HG03442 (cell line): Measurements from ENCODE around the gene CBX1.

Source experiments
- ATAC-seq: cut with Tn5 transposase; IDR thresholded peaks from one replicate; pipeline ENCODE4 v1.9.1; 2021; ENCODE audit warnings: mild to moderate bottlenecking, moderate library complexity; ENCODE audit not compliant: unreplicated experiment

The CBX1 gene

DNA sequence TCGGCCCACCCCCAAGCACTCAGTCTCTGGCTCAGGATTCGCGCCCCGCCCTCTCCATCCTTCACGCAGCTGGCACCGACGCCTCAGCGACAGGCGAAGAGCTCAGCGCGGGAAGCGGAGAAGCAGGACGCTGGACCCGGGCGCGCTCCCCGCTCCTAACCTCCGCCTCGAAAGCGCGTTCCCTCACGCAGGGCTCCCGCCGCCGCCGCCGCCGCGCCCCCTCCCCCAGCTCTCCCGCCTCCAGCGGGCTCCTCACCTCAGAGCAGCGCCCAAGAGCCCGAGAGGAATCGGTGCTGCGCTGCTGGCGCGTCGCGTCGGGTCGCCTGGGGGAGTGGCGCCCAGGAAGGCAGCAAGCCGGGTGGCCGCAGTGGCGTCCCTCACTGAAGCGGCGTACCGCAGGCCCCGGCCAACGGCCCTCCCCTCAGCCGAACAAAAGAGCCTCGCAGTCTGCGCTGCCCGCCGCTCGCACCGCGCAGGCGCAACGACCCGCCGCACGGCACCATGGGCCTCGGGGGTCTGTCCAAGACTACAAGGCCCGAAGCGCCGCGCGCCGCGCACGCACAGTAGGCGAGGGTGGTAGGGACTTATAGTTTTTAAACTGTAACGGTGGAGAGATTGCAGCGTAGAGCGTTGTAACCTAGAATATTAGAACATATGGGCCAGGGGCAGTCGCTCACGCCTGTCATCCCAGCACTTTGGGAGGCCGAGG, at the start of gene CBX1:
CBX1 (minus strand) TSS at position 467 of the 709 bp plus-strand sequence. CDS start 24,474 bp downstream, outside the sequence.
- ATAC-seq, result peak; percentile 91

DNA sequence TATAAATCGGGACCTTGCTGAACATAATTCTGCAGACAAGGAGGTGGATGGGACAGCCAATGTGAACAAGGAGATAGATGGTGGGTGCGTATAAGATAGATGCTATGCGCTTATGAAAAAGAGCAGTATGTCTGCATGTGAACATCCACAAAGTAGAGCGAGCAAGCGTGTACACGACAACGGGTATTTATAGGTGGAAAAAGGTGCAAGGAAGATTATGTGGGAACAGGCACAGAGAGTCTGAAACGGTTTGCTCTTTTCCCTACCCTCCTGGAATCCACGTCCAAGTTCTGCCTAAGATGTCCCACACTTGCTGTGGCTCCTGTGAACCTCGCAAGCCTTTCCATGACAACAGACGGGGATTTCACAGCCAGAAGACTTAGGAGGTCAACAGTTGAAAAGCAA, 49.3 kb upstream of the CBX1 start:
- ATAC-seq, result no peak

- no peak for ATAC-seq
Observed at GRCh38 chr17:48149787-48150463, 48.6 kb upstream of the CBX1 start.

GRCh38 chr17:48148854-48149786, 47.8 kb upstream of the CBX1 start:
- ATAC-seq, result no peak

- ATAC-seq, result no peak
Observed at GRCh38 chr17:48148029-48148770, 46.9 kb upstream of the CBX1 start.

- no peak for ATAC-seq
Observed at GRCh38 chr17:48144976-48145798, 43.9 kb upstream of the CBX1 start.

DNA sequence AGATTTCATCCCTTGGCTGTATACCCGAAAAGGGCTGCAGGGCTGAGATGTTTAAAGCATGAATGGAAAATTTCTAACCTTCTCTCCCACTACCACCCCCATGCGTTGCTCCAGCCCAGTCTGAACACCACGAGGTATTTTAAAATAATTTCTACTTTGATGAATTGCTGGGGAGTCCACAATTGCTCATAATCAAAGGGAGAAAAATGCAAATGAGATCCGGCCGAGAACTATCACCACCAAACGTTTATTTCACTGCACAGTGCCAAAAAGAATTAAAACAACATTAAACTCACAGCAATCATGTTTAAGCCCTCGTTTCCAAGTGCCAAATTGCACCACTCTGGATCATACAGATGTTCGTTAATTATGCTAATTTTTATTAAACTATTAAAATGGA, 43.0 kb upstream of the CBX1 start:
- no peak for ATAC-seq

DNA sequence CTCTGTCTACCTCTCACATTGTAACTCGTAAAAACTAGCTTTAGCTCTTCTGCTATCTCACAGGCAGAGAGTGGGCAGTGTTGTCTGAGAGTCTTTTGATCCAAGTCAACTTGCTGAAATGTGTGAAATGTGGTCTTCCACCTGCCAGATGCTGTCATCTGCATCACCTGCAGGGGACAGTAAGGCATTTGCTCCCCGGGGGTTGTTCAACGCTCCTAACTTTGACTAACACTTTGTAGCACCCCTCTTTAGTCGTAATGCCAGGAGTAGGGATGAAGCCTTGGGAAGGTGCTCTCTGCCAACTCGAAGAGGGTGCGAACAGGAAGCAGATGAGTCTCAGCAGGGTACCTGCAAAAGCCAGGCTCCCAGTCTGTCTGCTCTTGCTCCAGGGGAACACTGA, 42.4 kb upstream of the CBX1 start:
- no peak for ATAC-seq

DNA sequence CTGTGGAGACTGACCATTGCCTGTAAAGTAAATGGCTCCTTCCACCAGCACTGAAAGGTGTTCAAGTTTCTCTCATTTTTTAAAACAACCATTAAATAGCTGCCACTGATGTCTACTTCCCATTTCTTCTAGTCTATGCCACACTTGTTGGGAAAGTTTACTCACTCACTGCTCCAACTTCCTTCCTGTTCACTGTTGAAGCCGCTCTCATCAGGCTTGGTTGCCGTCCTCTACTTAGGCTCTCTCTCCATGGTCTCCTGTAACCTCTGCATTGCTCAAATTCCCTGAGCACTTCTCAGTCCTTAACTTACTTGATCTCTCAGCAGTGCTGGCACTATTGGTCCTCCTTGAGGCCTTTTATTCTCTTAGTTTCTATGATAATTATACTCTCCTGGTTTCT, 38.7 kb upstream of the CBX1 start:
- no peak for ATAC-seq

GRCh38 chr17:48137656-48138055, 36.4 kb upstream of the CBX1 start:
- no peak for ATAC-seq

- no peak for ATAC-seq
Observed at GRCh38 chr17:48134912-48135480, 33.7 kb upstream of the CBX1 start.

- ATAC-seq, result no peak
Observed at GRCh38 chr17:48132385-48132784, 31.1 kb upstream of the CBX1 start.

DNA sequence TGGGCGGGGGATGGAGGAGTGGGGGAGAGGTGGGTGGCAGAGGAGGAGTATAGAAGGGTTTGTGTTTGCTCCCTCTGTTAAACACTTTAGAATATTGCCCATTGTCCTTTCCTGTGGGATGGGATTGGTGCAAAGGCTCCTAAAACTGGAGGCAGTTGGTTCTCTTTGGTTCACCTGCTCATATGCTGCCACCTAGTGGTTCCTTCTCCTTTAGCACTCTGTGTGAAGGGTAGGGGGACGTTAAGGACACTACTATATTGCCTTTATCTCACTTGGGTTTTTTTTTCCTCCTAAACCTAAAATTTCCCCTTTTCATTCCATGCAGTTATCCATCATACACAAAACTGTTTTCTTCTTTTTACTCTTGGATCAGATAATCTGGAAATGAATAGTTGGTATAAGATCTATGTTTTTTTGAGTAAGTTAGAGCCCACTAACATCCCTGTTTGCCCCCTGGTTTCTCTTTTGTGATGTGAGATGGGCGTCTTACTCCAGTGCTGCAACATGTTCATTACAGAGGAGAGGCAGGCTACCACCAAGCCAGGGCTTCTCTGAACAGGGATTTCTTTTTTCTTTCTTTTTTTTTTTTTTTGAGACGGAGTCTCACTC, 30.0 kb upstream of the CBX1 start:
- no peak for ATAC-seq

GRCh38 chr17:48129981-48130380, 28.7 kb upstream of the CBX1 start:
- ATAC-seq, result no peak

GRCh38 chr17:48128400-48128799, 27.1 kb upstream of the CBX1 start:
- no peak for ATAC-seq

DNA sequence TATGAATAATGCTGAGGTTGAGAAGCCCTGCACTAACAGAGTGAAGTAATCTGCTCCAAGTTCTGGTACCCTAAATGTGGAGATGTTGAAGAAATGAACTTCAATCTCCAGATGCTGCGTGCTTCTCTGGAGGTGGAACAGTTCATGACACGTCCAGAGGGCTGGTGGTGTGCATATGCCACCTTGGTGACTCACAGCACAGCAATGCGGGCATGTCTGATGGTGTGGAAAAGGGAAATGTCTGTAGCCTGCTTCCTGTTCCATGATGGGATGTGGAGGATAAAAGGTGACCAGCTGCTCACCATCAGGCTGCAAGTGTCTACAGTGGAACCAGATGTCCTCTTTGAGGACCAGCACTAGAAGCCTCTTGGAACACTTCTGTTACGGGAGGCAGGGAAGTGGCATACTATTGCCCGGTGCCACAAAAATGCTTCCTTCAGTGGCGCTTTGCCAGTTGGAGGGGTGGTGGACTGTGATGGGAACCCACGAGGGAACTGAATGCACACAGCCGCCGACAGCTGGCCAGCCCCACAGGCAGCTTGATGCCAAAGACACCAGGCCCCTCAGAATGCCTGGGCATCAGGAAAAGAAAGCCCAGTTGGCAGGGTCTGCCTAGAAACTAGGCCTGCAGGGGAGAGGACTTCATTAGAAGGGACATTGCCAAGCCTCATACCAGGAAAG, 26.2 kb upstream of the CBX1 start:
- ATAC-seq, result no peak

- ATAC-seq, result no peak
Observed at GRCh38 chr17:48126532-48126850, 25.2 kb upstream of the CBX1 start.

DNA sequence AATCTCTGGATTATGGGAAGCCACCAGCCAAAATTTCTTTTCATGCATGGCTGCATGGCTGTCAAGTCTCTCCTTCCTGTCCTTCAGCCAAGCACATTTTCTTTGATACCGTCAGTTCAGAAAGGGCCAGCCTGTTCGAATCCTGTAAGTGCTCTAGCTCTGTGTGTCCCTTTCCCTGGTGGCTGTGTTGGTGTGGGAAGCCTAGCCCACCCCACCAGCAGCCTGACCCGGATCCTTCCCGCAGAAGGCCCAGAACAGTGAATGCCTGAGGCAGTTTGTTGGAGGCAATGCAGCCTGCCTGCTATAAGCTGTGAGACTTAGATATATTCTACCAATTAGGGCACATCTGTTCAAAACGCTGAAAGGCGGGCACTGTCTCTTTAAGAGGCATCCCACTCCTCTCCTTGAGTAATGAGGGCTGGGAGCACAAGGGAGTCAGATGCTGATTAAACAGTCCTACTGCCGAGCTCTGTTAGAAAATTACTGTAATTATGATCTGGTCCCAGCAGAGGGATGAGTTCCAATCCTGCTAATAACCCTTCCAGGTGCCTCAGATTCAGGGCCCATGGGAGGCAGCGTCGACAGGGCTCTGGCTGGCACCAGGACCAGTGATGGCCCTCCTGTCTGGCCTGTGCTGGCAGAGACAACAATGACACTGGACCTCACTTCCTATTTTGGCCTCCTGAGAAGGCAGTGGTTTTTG, 24.7 kb upstream of the CBX1 start:
- ATAC-seq, result no peak
